Measurements from ENCODE around the gene DNAJC18.
"Not testable (repeated sequence)": the region's sequence is repeated elsewhere in the genome, so short reads cannot be mapped to it uniquely, and the experiment has no call there.

The DNAJC18 gene

GRCh38 chr5:139410993-139411828 lies 28.1 kb downstream of the DNAJC18 start:
- in situ Hi-C loops (cut with HindIII; ENCODE audit: low pct_ligation_motif_present, low pct_unique_long_range_greater_than_20kb, low sequenced_read_pairs) = no loop called here
- no peak for DNase-seq

- no peak for DNase-seq
- in situ Hi-C loops (cut with HindIII; ENCODE audit: low pct_ligation_motif_present, low pct_unique_long_range_greater_than_20kb, low sequenced_read_pairs) = no loop called here
These were observed 29.0 kb downstream of the DNAJC18 start for GRCh38 chr5:139410121-139410992.

- DNase-seq; in situ Hi-C loops (cut with HindIII; ENCODE audit: low pct_ligation_motif_present, low pct_unique_long_range_greater_than_20kb, low sequenced_read_pairs): not testable (repeated sequence)
These were observed 30.2 kb downstream of the DNAJC18 start for GRCh38 chr5:139409116-139409515.

- no peak for DNase-seq
- in situ Hi-C loops (cut with HindIII; ENCODE audit: low pct_ligation_motif_present, low pct_unique_long_range_greater_than_20kb, low sequenced_read_pairs) = no loop called here
These were observed 31.1 kb downstream of the DNAJC18 start for GRCh38 chr5:139408191-139408590.

GRCh38 chr5:139407517-139407916 lies 31.8 kb downstream of the DNAJC18 start:
- in situ Hi-C loops (cut with HindIII; ENCODE audit: low pct_ligation_motif_present, low pct_unique_long_range_greater_than_20kb, low sequenced_read_pairs) = no loop called here
- DNase-seq = no peak

GRCh38 chr5:139406963-139407362 lies 32.4 kb downstream of the DNAJC18 start:
- DNase-seq = no peak
- in situ Hi-C loops (cut with HindIII; ENCODE audit: low pct_ligation_motif_present, low pct_unique_long_range_greater_than_20kb, low sequenced_read_pairs) = no loop called here

- in situ Hi-C loops (cut with HindIII; ENCODE audit: low pct_ligation_motif_present, low pct_unique_long_range_greater_than_20kb, low sequenced_read_pairs) = no loop called here
- DNase-seq = no peak
These were observed 34.9 kb downstream of the DNAJC18 start for GRCh38 chr5:139404484-139404840.

- in situ Hi-C loops (cut with HindIII; ENCODE audit: low pct_ligation_motif_present, low pct_unique_long_range_greater_than_20kb, low sequenced_read_pairs) = no loop called here
- DNase-seq = peak; percentile 93
These were observed 35.4 kb downstream of the DNAJC18 start, which contains the start of gene SPATA24 for GRCh38 chr5:139403787-139404483. SPATA24 (minus strand) TSS chr5:139404089; CDS start chr5:139404060, 29 bp downstream.

GRCh38 chr5:139403418-139403786 lies 35.9 kb downstream of the DNAJC18 start:
- DNase-seq = no peak
- in situ Hi-C loops (cut with HindIII; ENCODE audit: low pct_ligation_motif_present, low pct_unique_long_range_greater_than_20kb, low sequenced_read_pairs) = no loop called here

GRCh38 chr5:139402561-139403158 lies 36.7 kb downstream of the DNAJC18 start:
- DNase-seq = peak; percentile 23
- in situ Hi-C loops (cut with HindIII; ENCODE audit: low pct_ligation_motif_present, low pct_unique_long_range_greater_than_20kb, low sequenced_read_pairs) = no loop called here

GRCh38 chr5:139401546-139401945 lies 37.8 kb downstream of the DNAJC18 start:
- no peak for DNase-seq
- in situ Hi-C loops (cut with HindIII; ENCODE audit: low pct_ligation_motif_present, low pct_unique_long_range_greater_than_20kb, low sequenced_read_pairs) = no loop called here

- DNase-seq = no peak
- in situ Hi-C loops (cut with HindIII; ENCODE audit: low pct_ligation_motif_present, low pct_unique_long_range_greater_than_20kb, low sequenced_read_pairs) = no loop called here
These were observed 39.7 kb downstream of the DNAJC18 start for GRCh38 chr5:139399501-139400121.

- in situ Hi-C loops (cut with HindIII; ENCODE audit: low pct_ligation_motif_present, low pct_unique_long_range_greater_than_20kb, low sequenced_read_pairs) = no loop called here
- no peak for DNase-seq
These were observed 41.4 kb downstream of the DNAJC18 start for GRCh38 chr5:139397921-139398320.

- DNase-seq = no peak
- in situ Hi-C loops (cut with HindIII; ENCODE audit: low pct_ligation_motif_present, low pct_unique_long_range_greater_than_20kb, low sequenced_read_pairs) = no loop called here
These were observed 42.6 kb downstream of the DNAJC18 start for GRCh38 chr5:139396691-139397090.

- in situ Hi-C loops (cut with HindIII; ENCODE audit: low pct_ligation_motif_present, low pct_unique_long_range_greater_than_20kb, low sequenced_read_pairs) = no loop called here
- no peak for DNase-seq
These were observed 43.3 kb downstream of the DNAJC18 start for GRCh38 chr5:139395844-139396640.

- in situ Hi-C loops (cut with HindIII; ENCODE audit: low pct_ligation_motif_present, low pct_unique_long_range_greater_than_20kb, low sequenced_read_pairs) = no loop called here
- no peak for DNase-seq
These were observed 44.4 kb downstream of the DNAJC18 start, which contains the start of gene PROB1 for GRCh38 chr5:139394654-139395566. PROB1 (minus strand) TSS chr5:139395104; CDS start chr5:139395081, 23 bp downstream.

Measured in ACHN (cell line).